HG02870 (cell line): Measurements from ENCODE around the gene PODXL.

Source experiments
- ATAC-seq: cut with Tn5 transposase; IDR thresholded peaks from one replicate; pipeline ENCODE4 v1.9.1; 2021; ENCODE audit warnings: mild to moderate bottlenecking, moderate library complexity; ENCODE audit not compliant: unreplicated experiment

Gene PODXL

DNA sequence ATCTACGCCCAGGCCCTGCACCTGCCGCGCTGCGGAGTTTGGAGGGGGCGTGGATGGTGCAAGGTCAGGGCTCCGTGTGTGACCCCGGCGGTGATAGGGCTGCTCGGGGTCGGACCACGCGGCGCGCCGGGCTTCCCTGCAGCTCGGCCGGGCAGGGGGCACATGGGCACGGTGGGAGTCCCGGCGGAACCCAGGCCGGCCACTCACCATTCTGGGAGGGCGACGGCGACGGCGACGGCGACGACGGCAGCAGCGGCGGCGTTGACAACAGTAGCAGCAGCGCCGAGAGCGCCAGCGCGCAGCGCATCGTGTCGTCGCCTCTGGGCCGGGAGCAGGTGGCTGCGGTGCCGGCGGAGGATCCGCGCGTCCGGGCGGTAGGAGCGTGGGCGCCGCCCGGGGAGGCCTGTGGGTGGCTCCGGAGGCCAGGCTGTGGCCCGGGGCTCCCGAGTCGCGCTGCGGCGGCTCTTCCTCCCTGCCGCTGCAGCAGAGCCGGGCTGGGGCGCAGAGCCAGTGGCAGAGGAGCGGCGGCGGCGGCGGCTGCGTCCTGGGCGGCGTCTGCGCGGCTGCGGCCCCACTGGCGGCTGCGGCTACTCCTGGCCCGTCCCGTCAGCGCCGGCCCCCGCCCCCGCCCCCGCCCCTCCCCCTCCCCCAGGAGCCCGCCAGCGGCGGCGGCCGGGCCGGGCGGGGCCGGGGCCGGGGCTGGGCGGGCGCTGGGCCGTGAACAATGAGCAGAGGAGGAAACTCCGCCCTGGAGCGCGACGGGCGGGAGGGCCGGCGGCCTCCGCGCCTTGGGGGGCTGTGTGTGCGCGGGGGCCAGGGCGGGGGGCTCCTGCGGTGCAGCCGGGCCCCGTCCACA lies at the start of gene PODXL:
Gene PODXL, minus strand, starts transcription at position 576 of the 856 bp plus-strand sequence. Its CDS starts 269 bp downstream, at position 307.
- ATAC-seq = peak; percentile 60

DNA sequence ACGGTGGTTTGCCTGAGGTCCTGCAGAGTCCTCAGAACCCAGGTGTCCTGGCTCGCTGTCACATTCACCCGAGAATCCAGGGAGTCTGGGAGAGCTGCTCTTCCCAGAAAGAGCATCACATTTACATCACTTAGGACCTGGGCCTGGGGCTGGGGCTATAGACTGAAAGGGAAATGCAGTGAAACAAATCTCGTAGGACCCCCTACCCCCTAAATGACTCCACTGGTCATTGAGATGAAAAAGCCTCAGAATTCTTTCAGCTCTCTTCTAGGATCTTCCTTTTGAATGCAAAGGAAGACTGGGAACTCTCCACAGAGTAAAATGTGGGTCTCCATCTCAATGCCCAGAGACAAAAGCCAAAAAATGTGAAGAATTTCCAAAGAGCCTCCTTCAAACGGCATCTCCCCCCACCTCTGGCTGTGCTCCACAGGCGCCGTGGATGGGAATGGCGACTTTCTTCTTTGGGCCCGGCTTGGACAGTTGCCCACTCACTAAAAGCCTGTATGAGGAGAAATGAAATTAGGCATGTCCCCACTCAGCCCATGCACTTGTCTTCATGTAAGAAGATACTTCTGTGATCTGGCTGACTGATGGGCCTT lies 49.0 kb upstream of the PODXL start:
- no peak for ATAC-seq

DNA sequence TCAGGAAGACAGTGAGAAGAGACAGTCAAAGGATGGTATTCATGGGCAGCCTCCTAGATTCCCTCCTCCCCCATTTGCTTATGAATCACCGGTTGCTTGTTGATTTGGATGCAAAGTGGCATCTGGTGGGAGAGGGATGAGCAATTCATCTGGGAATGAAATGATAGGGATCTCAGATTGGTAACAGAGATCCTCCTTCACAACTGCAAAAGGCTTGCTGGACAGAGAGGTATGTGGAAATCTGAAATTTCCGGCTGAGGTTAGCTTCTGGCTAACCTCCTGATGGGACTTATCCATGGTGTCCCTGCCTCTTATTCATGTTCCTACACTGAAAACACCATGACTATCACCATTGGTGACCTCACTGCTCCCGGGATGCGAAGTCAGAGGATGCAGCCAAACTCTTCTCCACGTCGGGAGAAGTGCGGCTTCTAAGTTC lies 48.4 kb upstream of the PODXL start:
- no peak for ATAC-seq

DNA sequence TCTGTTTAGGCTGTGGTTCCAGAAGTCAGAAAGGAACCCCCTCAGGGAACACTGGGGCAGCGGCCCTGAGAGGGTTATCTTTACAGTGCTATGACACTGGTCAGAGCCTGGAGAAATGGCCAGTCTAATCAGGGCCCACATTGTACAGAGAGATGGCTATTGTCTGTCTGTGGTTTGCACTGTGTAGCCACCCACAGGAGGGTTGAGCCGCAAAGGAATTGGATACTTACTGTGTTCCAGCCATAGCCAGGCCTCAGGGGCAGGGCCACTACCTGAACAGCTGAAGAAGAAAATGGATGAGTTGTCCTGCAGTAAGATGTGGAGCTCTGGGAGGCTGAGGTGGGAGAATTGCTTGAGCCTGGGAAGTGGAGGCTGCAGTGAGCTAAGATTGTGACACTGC lies 47.5 kb upstream of the PODXL start:
- no peak for ATAC-seq

- no peak for ATAC-seq
Measured at GRCh38 chr7:131602994-131603372, 46.6 kb upstream of the PODXL start.

DNA sequence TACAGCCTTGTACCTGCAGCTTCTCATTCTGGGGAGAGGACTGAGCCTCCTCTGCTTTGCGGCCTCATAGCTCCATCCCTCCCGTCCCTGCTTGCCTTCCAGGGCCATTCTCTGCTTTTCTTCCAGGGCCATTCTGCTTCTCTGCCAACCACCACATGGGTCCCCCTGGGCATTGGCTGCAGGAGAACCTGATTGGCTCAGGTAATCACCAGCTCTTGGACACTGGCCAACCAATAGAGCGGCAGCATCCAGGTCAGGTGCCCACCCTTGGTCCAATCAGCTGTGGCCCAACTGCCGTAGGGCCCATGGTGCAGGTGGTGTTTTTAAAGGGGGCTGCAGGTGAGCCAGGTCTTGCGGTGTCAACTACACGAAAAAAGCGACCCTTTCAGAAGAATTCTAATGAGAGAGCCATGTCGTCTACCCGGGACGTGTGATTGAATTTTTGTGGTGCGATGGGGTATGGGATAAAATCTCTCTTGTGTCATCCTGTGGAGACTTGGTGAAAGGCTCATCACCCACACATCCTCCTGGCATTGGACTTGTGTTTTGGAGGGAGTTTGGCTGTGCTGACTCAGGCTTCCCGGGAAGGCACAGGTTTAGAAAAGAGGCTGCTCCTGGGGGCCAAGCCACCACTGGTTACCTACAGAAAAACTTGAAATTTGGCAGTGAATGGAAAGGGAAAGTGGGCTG lies 46.0 kb upstream of the PODXL start:
- ATAC-seq = no peak

GRCh38 chr7:131600085-131600881 lies 43.9 kb upstream of the PODXL start:
- ATAC-seq = no peak

DNA sequence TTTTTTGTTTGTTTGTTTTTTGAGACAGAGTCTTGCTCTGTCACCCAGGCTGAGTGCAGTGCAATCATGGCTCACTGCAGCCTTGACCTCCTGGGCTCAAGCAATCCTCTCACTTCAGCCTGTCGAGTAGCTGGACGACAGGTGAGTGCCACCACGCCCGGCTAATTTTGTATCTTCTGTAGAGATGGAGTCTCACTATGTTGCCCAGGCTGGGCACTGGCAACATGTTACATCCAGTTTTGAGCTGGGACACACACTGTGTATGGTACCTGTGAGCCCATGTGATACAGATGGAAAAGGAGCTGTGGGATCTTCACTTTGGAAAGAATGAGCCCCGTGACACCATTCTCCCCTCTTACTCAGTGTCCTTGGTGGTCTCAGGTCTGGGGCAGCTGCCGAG lies 40.4 kb upstream of the PODXL start:
- no peak for ATAC-seq

- no peak for ATAC-seq
Measured at GRCh38 chr7:131595699-131596098, 39.3 kb upstream of the PODXL start.

GRCh38 chr7:131591687-131592319 lies 35.4 kb upstream of the PODXL start:
- no peak for ATAC-seq

GRCh38 chr7:131587315-131587923 lies 31.0 kb upstream of the PODXL start:
- no peak for ATAC-seq

DNA sequence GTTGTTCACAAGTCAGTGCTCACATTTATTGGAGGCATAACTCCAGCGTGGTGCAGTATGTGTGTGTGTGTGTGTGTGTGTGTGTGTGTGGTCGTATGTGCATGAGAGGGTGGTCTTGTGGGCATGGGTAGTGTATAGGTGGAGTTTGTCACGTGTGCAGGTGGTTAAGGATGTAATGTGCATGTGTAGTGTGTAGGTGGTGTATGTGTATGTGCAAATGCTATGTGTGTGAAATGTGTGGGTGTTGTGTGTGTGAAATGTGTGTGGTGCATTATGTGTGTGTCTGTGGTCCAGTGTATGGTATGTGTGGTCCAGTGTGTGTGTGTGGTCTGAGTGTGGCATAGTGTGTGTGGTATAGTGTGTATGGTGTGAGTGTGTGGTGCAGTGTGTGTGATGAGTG lies 30.3 kb upstream of the PODXL start:
- ATAC-seq = no peak

DNA sequence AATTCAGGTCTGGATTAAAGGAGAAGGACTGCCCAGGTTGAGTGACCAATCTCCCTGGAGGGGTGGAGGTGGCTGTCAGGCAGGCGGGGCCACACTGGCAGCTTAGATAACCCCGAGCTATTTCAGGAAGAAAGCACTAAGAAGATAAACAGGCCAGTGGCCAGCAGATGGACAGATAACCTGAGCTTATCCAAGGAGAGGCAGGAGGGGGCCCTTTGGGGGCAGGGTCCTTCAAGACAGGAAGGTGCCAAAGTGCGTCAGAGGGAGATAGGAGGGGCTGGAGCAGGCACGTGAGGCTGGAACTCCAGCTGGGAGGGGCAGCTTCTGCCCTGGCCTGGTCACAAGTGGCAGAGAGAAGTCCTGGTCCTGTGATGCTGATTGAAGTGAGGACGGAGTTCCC lies 29.8 kb upstream of the PODXL start:
- no peak for ATAC-seq

GRCh38 chr7:131583430-131583829 lies 27.0 kb upstream of the PODXL start:
- no peak for ATAC-seq

DNA sequence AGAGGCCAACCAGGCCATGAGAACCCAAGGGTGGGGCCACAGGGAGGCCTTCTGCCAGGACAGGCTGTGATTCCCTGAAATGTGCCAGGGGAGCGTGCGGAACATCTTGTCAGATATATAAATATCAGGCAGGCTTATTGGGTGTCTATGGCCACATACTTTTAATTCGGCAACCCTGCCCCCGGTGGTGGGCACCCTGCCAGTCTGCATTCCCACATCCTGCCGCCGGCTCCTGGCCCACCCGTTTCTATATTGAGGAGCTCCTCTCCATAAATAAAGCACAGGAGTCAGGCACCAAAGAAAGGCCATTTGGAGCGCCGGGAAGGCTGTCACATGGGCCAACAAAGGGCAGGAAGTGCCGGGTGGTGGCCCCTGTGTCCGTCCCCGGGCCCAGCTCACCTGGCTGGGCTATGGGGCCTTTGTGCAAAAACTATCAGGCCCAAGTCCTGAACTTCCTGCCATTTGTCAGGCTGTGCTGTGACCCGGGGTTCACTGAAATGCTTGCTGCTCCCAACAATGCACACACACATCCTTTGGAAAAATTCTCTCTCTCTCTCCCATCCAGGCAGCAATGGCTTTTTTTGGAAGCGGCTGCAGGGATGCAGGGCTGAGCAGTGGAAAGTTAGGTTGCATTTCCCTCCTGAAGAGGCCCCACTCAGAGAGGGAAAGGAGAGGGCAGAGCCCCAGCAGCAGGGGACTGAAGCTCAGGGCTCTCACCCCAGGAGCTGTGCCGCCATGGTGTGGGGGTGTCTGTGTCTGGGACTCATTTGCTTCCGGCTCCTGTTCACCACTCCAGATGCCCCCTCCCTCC lies 25.0 kb upstream of the PODXL start:
- ATAC-seq = no peak

GRCh38 chr7:131578602-131579001 lies 22.2 kb upstream of the PODXL start:
- ATAC-seq = no peak

GRCh38 chr7:131574741-131575140 lies 18.3 kb upstream of the PODXL start:
- no peak for ATAC-seq

DNA sequence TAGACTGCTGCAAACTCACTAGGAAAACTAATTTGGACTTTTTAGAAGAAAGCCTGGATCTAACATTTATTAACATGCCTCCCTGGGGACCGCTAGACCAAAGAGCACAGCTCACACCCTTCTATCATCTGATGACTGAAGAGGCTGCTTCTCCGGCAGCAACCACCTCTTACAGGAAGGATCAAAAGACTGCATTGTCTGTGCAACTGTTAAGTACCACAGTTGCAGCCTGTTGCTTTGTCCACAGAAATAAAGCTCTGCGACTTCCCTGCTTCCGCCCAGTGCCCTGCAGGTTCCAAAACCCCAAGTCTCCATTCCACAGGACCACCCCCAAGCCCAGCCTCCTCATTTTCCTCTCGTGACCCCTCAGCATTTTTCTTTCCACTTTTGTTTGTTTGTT lies 14.0 kb upstream of the PODXL start:
- no peak for ATAC-seq

DNA sequence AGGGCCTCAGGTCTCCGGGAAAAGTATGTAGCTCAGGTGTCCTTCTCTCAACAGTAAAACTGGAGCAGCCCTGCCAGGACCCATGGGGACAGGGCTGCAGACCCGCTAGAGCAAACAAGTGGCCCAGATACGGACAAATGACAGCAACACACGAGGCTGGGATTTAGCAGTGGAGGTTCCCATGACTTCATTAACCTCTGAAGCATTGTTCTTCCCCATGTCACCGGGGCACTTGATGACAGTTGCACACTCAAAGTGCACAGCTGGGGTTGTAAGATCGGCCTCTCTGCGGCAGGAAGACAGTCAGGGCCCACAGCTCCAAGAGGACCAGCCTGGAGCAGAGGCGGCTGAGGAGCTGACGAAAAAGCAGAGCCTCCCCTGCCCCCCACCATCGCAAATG lies 12.5 kb upstream of the PODXL start:
- ATAC-seq = no peak
